AG09319 (cell line): ENCODE results near the gene CYP24A1.

Source experiments
- DNase-seq: peaks from one replicate; pipeline ENCODE4 v3.0.0-alpha.2; 2010; ENCODE audit warnings: low read depth; ENCODE audit errors: extremely low read depth
- CTCF ChIP-seq: IDR thresholded peaks from 2 replicates; pipeline ENCODE4 v1.5.1; 2011; ENCODE audit warnings: low read depth, mild to moderate bottlenecking, inconsistent platforms, low read length, moderate library complexity

CYP24A1 gene

DNA sequence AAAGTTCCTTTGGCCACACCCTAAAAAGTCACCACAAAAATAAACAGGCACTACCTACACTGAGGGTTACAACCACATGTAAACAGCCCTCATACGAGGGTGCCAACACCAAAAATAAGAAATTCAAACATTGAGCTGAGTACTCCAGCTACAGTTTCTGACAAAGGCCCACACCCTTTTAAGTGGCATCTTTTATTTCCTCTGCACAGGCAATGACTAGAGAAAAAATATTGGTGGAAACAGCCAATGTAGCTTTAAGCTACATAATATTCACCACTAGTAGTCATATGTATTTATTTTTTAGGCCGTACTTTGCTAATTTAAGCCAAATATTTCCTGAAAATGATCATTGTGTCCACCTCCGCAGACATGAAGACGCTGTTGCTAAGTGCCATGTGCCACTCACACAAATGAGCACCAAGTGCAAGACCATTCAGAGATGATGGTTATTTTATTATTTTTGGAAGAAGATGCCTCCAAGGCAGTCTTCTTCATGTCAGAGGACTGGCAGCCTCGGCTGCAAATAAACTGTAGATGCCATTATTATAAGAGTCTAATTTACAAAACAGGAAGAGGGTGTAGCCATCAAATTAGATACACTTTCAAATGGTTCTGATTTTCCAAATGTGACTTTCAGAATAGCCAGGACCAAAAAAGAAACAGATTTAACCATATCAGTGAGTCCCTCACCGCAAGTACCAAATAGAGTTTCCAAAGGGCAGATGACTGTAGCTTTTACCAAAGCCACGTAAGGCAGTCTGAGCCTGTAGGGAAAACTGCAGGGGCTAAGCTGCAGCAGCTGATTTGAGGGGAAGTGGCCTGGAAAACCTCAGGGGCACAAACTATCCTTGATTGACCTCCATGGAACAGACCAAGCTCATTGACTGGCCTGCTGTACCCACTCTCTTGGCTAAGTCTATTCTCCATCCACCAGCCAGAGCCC, 13.4 kb downstream of the CYP24A1 start:
- no peak for TF ChIP-seq CTCF

GRCh38 chr20:54158856-54159418, 14.8 kb downstream of the CYP24A1 start:
- DNase-seq = no peak
- TF ChIP-seq CTCF = no peak

More for the DNA sequence above, 13.4 kb downstream of the CYP24A1 start:
- no peak for DNase-seq

GRCh38 chr20:54158226-54158625, 15.6 kb downstream of the CYP24A1 start:
- DNase-seq = no peak
- no peak for TF ChIP-seq CTCF

- TF ChIP-seq CTCF = no peak
- DNase-seq = no peak
Measured at GRCh38 chr20:54156981-54157835, 16.6 kb downstream of the CYP24A1 start.

GRCh38 chr20:54156522-54156921, 17.3 kb downstream of the CYP24A1 start:
- no peak for TF ChIP-seq CTCF

DNA sequence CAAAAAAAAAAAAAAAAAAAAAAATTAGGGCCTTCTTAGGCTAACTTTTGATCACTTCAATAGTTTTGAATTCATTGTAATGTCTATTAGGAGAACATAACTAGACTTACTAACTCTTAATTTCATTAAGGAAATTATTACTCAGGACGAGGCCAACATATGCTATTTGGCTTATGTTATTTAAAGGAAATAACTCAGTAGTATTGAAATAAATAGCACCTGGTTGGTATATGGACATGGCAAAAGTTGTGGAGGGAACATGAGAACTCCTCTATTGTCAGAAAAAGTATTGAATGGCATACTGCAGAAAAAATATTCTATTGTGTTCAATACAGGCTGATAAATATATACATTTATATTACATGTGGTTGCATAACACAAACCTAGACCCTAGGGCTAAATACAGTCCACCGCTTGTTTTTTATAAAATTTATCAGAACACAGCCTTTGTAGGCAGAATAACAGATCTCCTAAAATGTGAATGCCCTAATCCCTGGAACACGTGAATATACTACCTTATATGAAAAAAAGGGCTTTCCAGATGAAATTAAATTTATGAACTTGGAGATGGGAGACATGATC, 18.0 kb downstream of the CYP24A1 start:
- no peak for DNase-seq
- TF ChIP-seq CTCF = no peak

More at GRCh38 chr20:54156522-54156921, 17.3 kb downstream of the CYP24A1 start:
- DNase-seq = no peak
